ENCODE results near the gene FAM184A.

- TF ChIP-seq CTCF (IDR thresholded peaks at IDR 0.05) (no peak; the same call in 1 of the 2 replicates), POLR2AphosphoS5 (IDR thresholded peaks at IDR 0.05; ENCODE audit: low read depth, low read length) (no peak), REST (IDR thresholded peaks at IDR 0.05; ENCODE audit: insufficient read depth in 1 of 2, low read depth in 2 of 2, low read length in 1 of 2) (no peak), SIN3A (IDR thresholded peaks at IDR 0.05; ENCODE audit: borderline replicate concordance, insufficient read depth, low read depth, low read length) (no peak)
These were observed 115.5 kb downstream of the FAM184A start for GRCh38 chr6:118963003-118963402.
